Activated naive CD4-positive, alpha-beta T cell treated with anti-CD3 and anti-CD28 coated beads for 36 hours (primary cell): ENCODE data around the gene TEAD3. TPM values are rescaled to one million over a fixed set of nuclear protein-coding genes. Genes with fewer than 3 reads are reported as not detected.

ENCODE experiments used
- CTCF ChIA-PET: fragments of 350-600 bp; sonication (Branson Sonifier 250); formaldehyde crosslinking; loops from one replicate; lab custom pipeline; 2021; ENCODE audit warnings: antibody characterized with exemption; lab: Charles Lee
- DNase-seq: peaks from one replicate; pipeline ENCODE4 v3.0.0-alpha.2; 2020
- H3K27ac Mint-ChIP-seq: one replicate; pipeline ENCODE4 v1.8.0; 2021; ENCODE audit warnings: mild to moderate bottlenecking, mixed read lengths
- H3K27me3 Mint-ChIP-seq: one replicate; pipeline ENCODE4 v1.8.0; 2021; ENCODE audit warnings: low read depth, mixed read lengths
- H3K36me3 Mint-ChIP-seq: one replicate; pipeline ENCODE4 v1.8.0; 2021; ENCODE audit warnings: low read depth, mixed read lengths
- H3K4me1 Mint-ChIP-seq: one replicate; pipeline ENCODE4 v1.8.0; 2021; ENCODE audit warnings: low read depth, mixed read lengths
- H3K4me3 Mint-ChIP-seq: one replicate; pipeline ENCODE4 v1.8.0; 2021; ENCODE audit warnings: mild to moderate bottlenecking, moderate library complexity, mixed read lengths
- H3K9me3 Mint-ChIP-seq: one replicate; pipeline ENCODE4 v1.8.0; 2021; ENCODE audit warnings: mixed read lengths
- intact Hi-C: fragments of 100-400 bp; cut with micrococcal nuclease; formaldehyde crosslinking; loops from one replicate; pipeline ENCODE4 v1.15.1; 2023
- total RNA-seq, 2 experiments: library from RNA; stranded (reverse); gene quantifications; one replicate each; pipeline ENCODE4 v1.2.3, GENCODE V29; 2021

TEAD3 gene
- total RNA-seq, 2 experiments from 2014 or later, result 1.1 to 1.4 TPM

DNA sequence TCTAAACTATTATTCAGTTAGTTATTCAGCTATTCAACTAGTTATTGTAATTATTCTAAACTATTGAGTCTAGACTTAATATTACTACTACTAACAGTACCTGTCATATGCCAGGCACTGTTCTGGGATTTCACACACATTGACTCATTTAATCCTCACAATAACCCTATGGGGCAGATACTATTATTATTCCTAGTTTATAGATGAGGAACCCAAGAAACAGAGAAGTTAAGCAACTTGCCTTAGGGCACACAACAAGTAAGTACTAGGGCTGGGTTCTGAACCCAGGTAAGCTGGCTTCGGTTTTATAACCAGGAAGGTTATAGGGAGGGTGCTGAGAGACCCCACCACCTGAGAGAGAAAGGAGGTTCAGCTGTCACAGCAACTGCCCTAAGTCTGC is 7.8 kb downstream of the TEAD3 start:
- CTCF ChIA-PET, result no interaction called here
- H3K4me3 Mint-ChIP-seq, result no peak overlapping the region

DNA sequence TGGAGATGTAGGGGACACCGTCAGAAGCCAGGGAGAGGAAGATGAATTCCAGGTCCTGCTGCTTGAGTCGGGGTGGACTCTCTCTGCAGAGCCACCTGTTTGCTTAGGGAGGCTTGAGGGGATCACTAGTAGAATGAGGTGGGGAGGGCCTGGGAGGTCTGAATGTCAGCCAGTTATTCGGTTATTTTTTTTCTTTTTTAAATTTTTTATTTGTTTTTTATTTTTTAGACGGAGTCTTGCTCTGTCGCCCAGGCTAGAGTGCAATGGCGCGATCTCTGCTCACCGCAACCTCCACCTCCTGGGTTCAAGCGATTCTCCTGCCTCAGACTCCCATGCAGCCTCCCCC is 8.4 kb downstream of the TEAD3 start:
- Mint-ChIP-seq H3K9me3 (no peaks in the 10 kb centered on the region), H3K36me3 (no peaks in the 10 kb centered on the region), H3K4me3 (no peak overlapping the region), H3K4me1 (peaks cover 3% of the 10 kb centered on the region), H3K27ac (no peak overlapping the region), H3K27me3 (no peaks in the 10 kb centered on the region)
- no peak for DNase-seq
- intact Hi-C loops, result no loop called here
- CTCF ChIA-PET, result no interaction called here

More for the DNA sequence above, 7.8 kb downstream of the TEAD3 start:
- Mint-ChIP-seq H3K27ac (no peak overlapping the region), H3K27me3 (no peaks in the 10 kb centered on the region), H3K9me3 (no peaks in the 10 kb centered on the region), H3K36me3 (no peaks in the 10 kb centered on the region), H3K4me1 (peaks cover 5% of the 10 kb centered on the region)
- DNase-seq, result no peak
- intact Hi-C loops, result no loop called here

DNA sequence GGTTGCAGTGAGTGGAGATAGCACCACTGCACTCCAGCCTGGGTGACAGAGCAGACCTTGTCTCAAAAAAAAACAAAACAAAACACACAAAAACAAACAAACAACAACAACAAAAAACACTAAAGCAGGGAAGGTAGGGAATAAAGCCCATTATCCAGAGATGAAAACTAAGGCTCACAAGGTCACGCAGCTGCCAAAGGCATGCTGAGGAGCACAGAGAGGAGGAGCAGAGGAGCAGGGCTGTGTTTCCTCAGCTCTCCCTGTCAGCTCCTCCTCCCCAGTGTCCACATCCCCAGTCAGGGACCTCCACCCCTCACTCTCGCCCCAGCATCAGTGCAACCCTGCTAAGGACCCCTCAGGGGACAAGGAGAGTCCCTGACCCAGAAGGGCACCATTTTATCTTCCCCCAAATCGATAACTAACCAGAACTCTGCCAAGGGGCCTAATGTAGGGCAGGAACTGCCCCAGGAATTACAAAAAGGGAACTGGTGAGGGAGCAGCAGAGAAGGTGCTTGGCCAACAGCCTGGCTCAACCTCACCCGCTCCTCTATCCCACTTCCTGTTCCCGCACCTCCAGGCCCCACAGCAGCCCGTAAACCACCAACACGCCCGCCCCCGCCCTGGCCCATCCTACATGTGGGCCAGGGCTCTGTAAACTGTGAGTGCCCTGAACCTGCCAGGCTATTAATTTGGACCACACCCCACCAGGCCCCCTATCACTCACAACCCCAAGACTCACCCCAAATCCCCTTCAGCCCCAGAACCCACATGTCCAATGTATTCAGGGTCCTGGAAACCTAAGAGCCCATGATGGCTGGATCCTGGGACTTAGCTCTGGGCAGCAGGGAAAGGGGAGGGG is 9.0 kb downstream of the TEAD3 start:
- H3K27ac Mint-ChIP-seq, result no peak overlapping the region
- CTCF ChIA-PET, result no interaction called here
- H3K27me3 Mint-ChIP-seq, result no peaks in the 10 kb centered on the region
- H3K4me3 Mint-ChIP-seq, result no peak overlapping the region
- no peaks in the 10 kb centered on the region for H3K9me3 Mint-ChIP-seq
- H3K4me1 Mint-ChIP-seq, result peaks cover 3% of the 10 kb centered on the region
- no peak for DNase-seq
- no peaks in the 10 kb centered on the region for H3K36me3 Mint-ChIP-seq
- intact Hi-C loops, result no loop called here

DNA sequence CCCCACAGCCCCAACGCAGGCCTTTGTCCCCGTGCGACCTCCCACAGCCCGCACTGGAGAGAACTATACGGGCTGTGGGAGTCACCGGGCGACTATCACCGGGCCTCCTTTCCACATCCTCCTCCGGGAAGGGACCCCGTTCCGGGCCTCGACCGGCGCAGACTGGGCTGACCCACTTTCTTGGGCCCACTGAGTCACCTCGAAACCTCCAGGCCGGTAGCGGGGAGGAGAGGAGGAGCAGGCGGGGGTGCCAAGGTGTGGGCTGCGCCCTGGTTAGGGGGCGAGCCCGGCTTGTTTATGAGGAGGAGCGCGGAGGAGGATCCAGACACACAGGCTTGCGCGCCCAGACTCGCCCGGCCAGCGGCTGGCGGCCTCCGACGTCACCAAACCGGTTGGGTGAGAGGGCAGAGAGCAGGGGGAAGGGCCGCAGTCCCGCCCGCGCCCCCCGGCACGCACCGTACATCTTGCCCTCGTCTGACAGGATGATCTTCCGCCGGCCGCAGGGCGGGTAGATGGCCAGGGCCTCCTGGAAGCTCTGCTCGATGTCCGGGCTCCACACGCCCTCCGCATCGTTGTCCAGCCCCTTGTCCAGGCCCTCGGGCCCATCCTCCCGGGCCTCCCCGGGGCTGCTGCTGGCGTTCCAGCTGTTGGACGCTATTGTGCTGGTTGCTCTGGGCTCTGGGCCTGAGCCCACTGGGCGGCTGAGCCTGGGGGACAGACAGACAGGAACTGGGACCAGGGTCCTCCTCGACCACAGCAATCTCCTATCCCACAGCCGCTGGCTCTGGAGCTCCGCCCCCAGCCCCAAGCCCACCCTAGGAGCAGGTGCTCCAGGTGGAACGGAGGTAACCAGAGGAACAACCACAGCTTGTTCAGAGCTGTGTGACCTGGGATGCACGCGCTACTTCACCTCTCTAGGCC is 10.6 kb downstream of the TEAD3 start:
- no peak overlapping the region for H3K27ac Mint-ChIP-seq
- CTCF ChIA-PET, result interaction anchor here (0.5 kb wide), 1 partner anchor 13 kb away, joined by 5 read pairs; no protein-coding TSS in a partner anchor
- no peak for DNase-seq
- H3K27me3 Mint-ChIP-seq, result no peaks in the 10 kb centered on the region
- peaks cover 3% of the 10 kb centered on the region for H3K4me1 Mint-ChIP-seq
- intact Hi-C loops, result no loop called here
- H3K36me3 Mint-ChIP-seq, result no peaks in the 10 kb centered on the region
- no peaks in the 10 kb centered on the region for H3K9me3 Mint-ChIP-seq
- no peak overlapping the region for H3K4me3 Mint-ChIP-seq

DNA sequence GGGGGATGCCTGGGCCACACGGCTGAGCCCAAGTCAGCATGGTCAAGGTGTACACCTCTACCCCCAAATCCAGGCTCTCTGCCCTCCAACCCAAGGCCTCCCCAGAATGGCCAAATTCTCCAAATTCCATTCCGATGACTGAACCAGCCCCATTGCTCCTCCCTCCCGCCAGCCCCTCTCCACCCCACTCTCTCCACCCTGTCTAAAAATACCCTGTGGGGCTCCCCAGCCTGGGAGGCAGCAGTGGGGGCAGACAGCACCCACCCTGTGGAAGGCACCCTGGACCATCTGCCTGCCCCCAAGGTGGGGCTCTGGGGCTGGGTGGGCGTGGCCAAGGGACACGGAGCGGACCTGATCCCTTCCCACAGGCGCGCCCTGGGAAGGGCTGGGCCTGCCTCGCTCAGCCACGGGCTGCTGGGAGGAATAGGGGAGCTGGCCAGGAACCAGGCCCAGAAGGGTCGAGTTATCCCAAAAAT is 11.4 kb downstream of the TEAD3 start:
- DNase-seq, result no peak
- no peaks in the 10 kb centered on the region for H3K9me3 Mint-ChIP-seq
- CTCF ChIA-PET, result interaction anchor here (0.5 kb wide), 1 partner anchor 13 kb away, joined by 5 read pairs; no protein-coding TSS in a partner anchor

DNA sequence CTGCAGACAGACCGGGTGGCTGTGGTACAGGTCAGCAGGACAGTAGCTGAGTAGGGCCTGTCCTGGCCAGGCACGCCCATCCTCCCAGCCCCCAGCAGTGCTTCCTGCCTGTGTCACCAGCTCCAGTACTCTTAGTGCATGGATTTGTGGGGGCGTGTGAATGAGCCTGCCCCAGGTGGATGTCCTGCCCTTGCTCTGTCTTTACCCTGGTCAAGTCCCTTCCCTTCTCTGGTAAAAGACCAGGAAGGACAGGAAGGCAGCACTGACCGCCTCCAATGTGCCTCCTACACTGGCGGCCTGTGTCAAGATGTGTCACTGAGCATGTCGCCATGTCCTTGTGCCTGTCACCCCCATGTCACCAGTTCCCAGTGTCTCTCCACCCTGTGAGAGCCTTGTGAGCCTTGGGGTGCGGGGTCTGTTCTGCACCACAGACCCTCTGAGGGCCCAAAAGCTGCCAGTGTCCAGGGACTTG is 11.9 kb downstream of the TEAD3 start:
- H3K27ac Mint-ChIP-seq, result no peak overlapping the region
- intact Hi-C loops, result no loop called here
- CTCF ChIA-PET, result no interaction called here
- H3K4me1 Mint-ChIP-seq, result peaks cover 3% of the 10 kb centered on the region
- no peaks in the 10 kb centered on the region for H3K9me3 Mint-ChIP-seq
- H3K4me3 Mint-ChIP-seq, result no peak overlapping the region
- DNase-seq, result no peak
- no peaks in the 10 kb centered on the region for H3K27me3 Mint-ChIP-seq
- H3K36me3 Mint-ChIP-seq, result no peaks in the 10 kb centered on the region

More for the DNA sequence above, 11.4 kb downstream of the TEAD3 start:
- no peak overlapping the region for H3K27ac Mint-ChIP-seq
- intact Hi-C loops, result no loop called here
- peaks cover 3% of the 10 kb centered on the region for H3K4me1 Mint-ChIP-seq
- H3K4me3 Mint-ChIP-seq, result no peak overlapping the region
- H3K36me3 Mint-ChIP-seq, result no peaks in the 10 kb centered on the region
- no peaks in the 10 kb centered on the region for H3K27me3 Mint-ChIP-seq

- intact Hi-C loops, result no loop called here
- no peak overlapping the region for H3K4me3 Mint-ChIP-seq
- no peak for DNase-seq
- peaks cover 3% of the 10 kb centered on the region for H3K4me1 Mint-ChIP-seq
- no peaks in the 10 kb centered on the region for H3K27me3 Mint-ChIP-seq
- no peaks in the 10 kb centered on the region for H3K9me3 Mint-ChIP-seq
- no peak overlapping the region for H3K27ac Mint-ChIP-seq
- CTCF ChIA-PET, result no interaction called here
- no peaks in the 10 kb centered on the region for H3K36me3 Mint-ChIP-seq
These were observed 12.8 kb downstream of the TEAD3 start for GRCh38 chr6:35483893-35484645.

DNA sequence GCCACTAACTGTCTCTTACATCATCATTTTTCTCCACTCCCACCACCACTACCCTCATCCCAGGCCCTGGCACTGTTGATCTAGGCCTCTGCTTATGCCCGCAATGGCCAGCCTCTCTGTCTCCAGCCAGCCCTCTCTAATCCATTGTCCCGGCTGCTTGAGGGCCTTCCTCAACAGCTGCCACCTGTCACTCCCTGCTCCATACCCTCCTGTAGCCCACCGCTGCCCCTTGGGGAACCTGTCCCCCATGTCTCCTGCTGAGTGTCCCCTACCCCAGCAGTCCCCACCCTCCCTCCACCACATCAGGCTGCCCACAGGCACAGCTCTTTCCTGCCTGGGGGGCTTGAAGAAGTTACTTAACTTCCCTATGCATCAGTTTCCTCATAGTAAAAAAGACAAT is 13.4 kb downstream of the TEAD3 start:
- intact Hi-C loops, result no loop called here
- H3K36me3 Mint-ChIP-seq, result no peaks in the 10 kb centered on the region
- H3K4me3 Mint-ChIP-seq, result no peak overlapping the region
- H3K4me1 Mint-ChIP-seq, result peaks cover 3% of the 10 kb centered on the region
- CTCF ChIA-PET, result no interaction called here
- no peaks in the 10 kb centered on the region for H3K27me3 Mint-ChIP-seq
- no peak overlapping the region for H3K27ac Mint-ChIP-seq
- DNase-seq, result no peak
- H3K9me3 Mint-ChIP-seq, result no peaks in the 10 kb centered on the region

- no peak for DNase-seq
- H3K36me3 Mint-ChIP-seq, result no peaks in the 10 kb centered on the region
- peaks cover 2% of the 10 kb centered on the region for H3K4me1 Mint-ChIP-seq
- no peaks in the 10 kb centered on the region for H3K27me3 Mint-ChIP-seq
- intact Hi-C loops, result no loop called here
- CTCF ChIA-PET, result interaction anchor here (0.7 kb wide), 1 partner anchor 21 kb away, joined by 3 read pairs; no protein-coding TSS in a partner anchor
- no peaks in the 10 kb centered on the region for H3K9me3 Mint-ChIP-seq
- H3K27ac Mint-ChIP-seq, result no peak overlapping the region
- H3K4me3 Mint-ChIP-seq, result no peak overlapping the region
These were observed 13.8 kb downstream of the TEAD3 start for GRCh38 chr6:35483062-35483461.

- CTCF ChIA-PET, result interaction anchor here (1.3 to 1.4 kb wide), 2 partner anchors 13 to 71 kb away, joined by 4 to 6 read pairs; partner anchors contain the start of gene RPL10A
- Mint-ChIP-seq H3K27ac (no peak overlapping the region), H3K9me3 (no peaks in the 10 kb centered on the region), H3K4me1 (no peaks in the 10 kb centered on the region), H3K4me3 (no peak overlapping the region), H3K27me3 (no peaks in the 10 kb centered on the region), H3K36me3 (no peaks in the 10 kb centered on the region)
- DNase-seq, result no peak
- intact Hi-C loops, result no loop called here
These were observed 15.7 kb downstream of the TEAD3 start for GRCh38 chr6:35481226-35481625.

- no peaks in the 10 kb centered on the region for H3K27me3 Mint-ChIP-seq
- no peaks in the 10 kb centered on the region for H3K9me3 Mint-ChIP-seq
- DNase-seq, result no peak
- no peaks in the 10 kb centered on the region for H3K36me3 Mint-ChIP-seq
- no peak overlapping the region for H3K4me3 Mint-ChIP-seq
- CTCF ChIA-PET, result interaction anchor here (1.3 to 1.4 kb wide), 2 partner anchors 15 to 72 kb away, joined by 4 read pairs; no protein-coding TSS in a partner anchor
- no peaks in the 10 kb centered on the region for H3K4me1 Mint-ChIP-seq
- H3K27ac Mint-ChIP-seq, result no peak overlapping the region
- intact Hi-C loops, result no loop called here
These were observed 16.7 kb downstream of the TEAD3 start for GRCh38 chr6:35480176-35480575.
